Ovary (tissue), 9 donors: ENCODE measurements around the gene SLC4A8. TPM values are rescaled to one million over a fixed set of nuclear protein-coding genes. Genes with fewer than 3 reads are reported as not detected.
"Not testable (repeated sequence)": the region's sequence is repeated elsewhere in the genome, so short reads cannot be mapped to it uniquely, and the experiment has no call there.

Experiments
- DNase-seq, 5 donors: peaks; one replicate each; pipeline ENCODE4 v3.0.0-alpha.2; 2019 to 2020
- H3K27ac ChIP-seq, 2 donors: fragments of 200-600 bp; one replicate each; pipeline versions ENCODE4 v1.5.1 to v1.8.0; 2019 to 2022
- H3K27me3 ChIP-seq: fragments of 200-600 bp; one replicate; pipeline ENCODE4 v1.8.0; 2022
- H3K36me3 ChIP-seq: fragments of 200-600 bp; sonication (generic); one replicate; pipeline ENCODE4 v1.5.1; 2019
- H3K4me1 ChIP-seq: one replicate; pipeline ENCODE4 v1.8.1; 2013; ENCODE audit warnings: mild to moderate bottlenecking, moderate library complexity; ENCODE audit not compliant: insufficient read depth
- H3K4me3 ChIP-seq: fragments of 200-600 bp; sonication (generic); one replicate; pipeline ENCODE4 v1.5.1; 2017
- H3K9me3 ChIP-seq, 2 donors: fragments of 200-600 bp in 1 of 2; sonication (generic) in 1 of 2; one replicate each; pipeline versions ENCODE4 v1.5.1 to v1.8.1; 2013 to 2019; ENCODE audit warnings: mild to moderate bottlenecking in 1 of 2, moderate library complexity in 1 of 2
- EP300 ChIP-seq: sonication (generic); formaldehyde crosslinking; IDR thresholded peaks from one replicate; pipeline ENCODE4 v1.6.1; 2017; ENCODE audit warnings: antibody characterized with exemption
- POLR2A ChIP-seq: fragments of 450-650 bp; IDR thresholded peaks from one replicate; pipeline ENCODE4 v1.6.1; 2017; ENCODE audit warnings: antibody characterized with exemption, mild to moderate bottlenecking, moderate library complexity
- WGBS, 3 donors: extraction: QIAGEN DNeasy Blood & Tissue Kit in 1 of 3; methylation state at CpG; one replicate each; pipeline versions ENCODE4 v1.1.5 to v1.1.7; 2013 to 2017; 5-methylcytosine and 5-hydroxymethylcytosine counted together
- intact Hi-C, 4 donors: fragments of 100-400 bp; cut with DNase I; formaldehyde crosslinking; loops; one replicate each; pipeline versions ENCODE4 v1.11.0 to v1.15.1; 2022 to 2023
- polyA plus RNA-seq, 2 donors: library from polyadenylated mRNA; stranded (reverse); fragments of 200-250 nt in 1 of 2; fragments of 350-450 nt in 1 of 2; fragmentation: Illumina TruSeq in 1 of 2; extraction: RNeasy Lipid Tissue Mini Kit (QIAGEN cat#74804) in 1 of 2; gene quantifications; one replicate each; pipeline ENCODE4 v1.2.3, GENCODE V29; 2013 to 2014
- total RNA-seq, 7 donors: library from RNA; depleted of rRNA in 2 of 7; stranded (reverse); fragments of >200 nt in 2 of 7; fragmentation: NEBNext Ultra II Directional in 3 of 7; extraction: Animal tissue kit (Norgen Biotek cat#: 25700) in 3 of 7; gene quantifications; one replicate each; pipeline versions ENCODE4 v1.1.0 to v1.2.4, GENCODE V29; 2016 to 2023
- TF ChIP-seq, protein P1 (sequence below), 3 donors: fragments of 450-650 bp in 2 of 3; fragments of 200-600 bp in 1 of 3; IDR thresholded peaks; one replicate each; pipeline versions ENCODE4 v1.5.1 to v1.8.0; 2016 to 2022; ENCODE audit warnings: antibody characterized with exemption in 3 of 3, mild to moderate bottlenecking in 1 of 3
- donor health status: DM: no; HTN: no; CAD: no; lungs with moderate emphysema.
- donor health status: DM: no; HTN: no; CAD: no.
- donor health status: Bipolar disorder and iron deficiency.
- donor health status: DM: yes; HTN: yes; CAD: no.
- donor health status: DM: no; HTN: no; CAD: no.
- donor health status: DM: yes; HTN: yes; CAD: no.

SLC4A8 gene
- total and polyA plus RNA-seq, 9 donors: 1.5 to 18.5 (median 7.8) TPM

DNA sequence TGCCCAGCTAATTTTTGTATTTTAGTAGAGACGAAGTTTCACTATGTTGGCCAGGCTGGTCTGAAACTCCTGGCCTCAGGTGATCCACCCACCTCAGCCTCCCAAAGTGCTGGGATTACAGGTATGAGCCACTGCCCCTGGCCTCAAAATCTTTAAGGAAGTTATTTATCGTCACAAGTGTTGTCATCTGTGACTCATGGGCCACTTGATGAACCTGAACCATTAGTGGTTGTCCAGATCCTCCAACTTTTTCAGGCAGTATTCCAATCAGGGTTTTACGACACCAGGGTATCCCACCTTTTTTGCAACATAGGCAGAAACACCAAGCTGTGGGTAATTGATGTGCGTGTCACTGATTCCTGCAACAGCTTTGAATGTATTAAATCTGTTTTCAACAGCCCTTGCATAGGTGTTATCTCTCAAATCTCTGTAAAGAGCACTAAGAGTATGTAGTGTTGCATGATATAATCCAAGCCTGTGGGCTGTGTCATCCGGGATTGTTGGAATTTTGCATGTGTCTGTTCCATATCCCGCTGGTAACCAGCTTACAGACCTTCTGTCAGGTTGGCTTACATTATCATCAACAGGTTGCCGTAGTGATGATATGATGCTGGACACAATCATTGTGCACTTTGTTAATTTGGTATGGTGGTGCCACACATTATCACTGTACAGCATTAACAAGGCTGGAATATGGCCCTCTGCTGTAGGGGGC, 87.1 kb downstream of the SLC4A8 start:
- no peaks in the 10 kb centered on the region for H3K27me3 ChIP-seq
- H3K4me3 ChIP-seq: no peak overlapping the region
- DNase-seq: no peak
- H3K9me3 ChIP-seq: no peaks in the 10 kb centered on the region
- WGBS, 3 donors: 96 to 98% (median 97%) methylated on average over 7 of the region's 7 CpGs
- H3K4me1 ChIP-seq: no peaks in the 10 kb centered on the region
- H3K27ac ChIP-seq: no peak overlapping the region
- TF ChIP-seq POLR2A (no peak), EP300 (no peak)
- TF ChIP-seq, protein P1, sequence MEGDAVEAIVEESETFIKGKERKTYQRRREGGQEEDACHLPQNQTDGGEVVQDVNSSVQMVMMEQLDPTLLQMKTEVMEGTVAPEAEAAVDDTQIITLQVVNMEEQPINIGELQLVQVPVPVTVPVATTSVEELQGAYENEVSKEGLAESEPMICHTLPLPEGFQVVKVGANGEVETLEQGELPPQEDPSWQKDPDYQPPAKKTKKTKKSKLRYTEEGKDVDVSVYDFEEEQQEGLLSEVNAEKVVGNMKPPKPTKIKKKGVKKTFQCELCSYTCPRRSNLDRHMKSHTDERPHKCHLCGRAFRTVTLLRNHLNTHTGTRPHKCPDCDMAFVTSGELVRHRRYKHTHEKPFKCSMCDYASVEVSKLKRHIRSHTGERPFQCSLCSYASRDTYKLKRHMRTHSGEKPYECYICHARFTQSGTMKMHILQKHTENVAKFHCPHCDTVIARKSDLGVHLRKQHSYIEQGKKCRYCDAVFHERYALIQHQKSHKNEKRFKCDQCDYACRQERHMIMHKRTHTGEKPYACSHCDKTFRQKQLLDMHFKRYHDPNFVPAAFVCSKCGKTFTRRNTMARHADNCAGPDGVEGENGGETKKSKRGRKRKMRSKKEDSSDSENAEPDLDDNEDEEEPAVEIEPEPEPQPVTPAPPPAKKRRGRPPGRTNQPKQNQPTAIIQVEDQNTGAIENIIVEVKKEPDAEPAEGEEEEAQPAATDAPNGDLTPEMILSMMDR (IDR thresholded peaks at IDR 0.05): no peak
- H3K36me3 ChIP-seq: no peaks in the 10 kb centered on the region
- intact Hi-C loops: no loop called here

DNA sequence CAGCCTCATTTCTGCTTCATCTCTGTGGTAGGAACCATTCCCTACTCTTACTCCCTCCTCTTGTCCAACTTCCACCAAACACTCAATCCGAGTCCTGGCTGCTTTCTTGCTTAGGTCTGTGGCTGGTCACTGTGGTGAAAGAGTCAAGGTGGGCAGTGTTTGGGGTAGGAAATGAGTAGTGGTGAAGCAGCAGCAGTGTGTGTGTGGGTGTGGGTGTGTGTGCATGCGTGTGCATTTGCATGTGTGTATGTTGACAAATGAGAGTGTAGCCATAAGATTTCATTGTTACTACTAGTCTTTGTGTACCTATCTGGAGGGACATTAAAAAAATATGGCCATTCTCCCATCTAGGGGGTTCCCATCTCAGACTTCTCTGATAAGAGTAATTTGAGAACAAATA, 87.8 kb downstream of the SLC4A8 start:
- Histone ChIP-seq H3K27me3 (no peaks in the 10 kb centered on the region), H3K36me3 (no peaks in the 10 kb centered on the region), H3K27ac (no peak overlapping the region), H3K4me3 (no peak overlapping the region), H3K9me3 (no peaks in the 10 kb centered on the region), H3K4me1 (no peaks in the 10 kb centered on the region)
- 93 to 97% (median 96%) methylated on average over 2 of the region's 2 CpGs for WGBS, 3 donors
- DNase-seq: no peak
- TF ChIP-seq EP300 (no peak), POLR2A (no peak)
- TF ChIP-seq, protein P1 (IDR thresholded peaks at IDR 0.05): no peak
- intact Hi-C loops: no loop called here

GRCh38 chr12:51515037-51515436, 90.4 kb downstream of the SLC4A8 start:
- H3K4me3 ChIP-seq, H3K36me3 ChIP-seq, H3K4me1 ChIP-seq, H3K27ac ChIP-seq, intact Hi-C loops, DNase-seq, H3K27me3 ChIP-seq, H3K9me3 ChIP-seq: not testable (repeated sequence)
- 39 to 78% (median 65%) methylated on average over 4 of the region's 4 CpGs for WGBS, 3 donors

GRCh38 chr12:51517316-51517715, 92.7 kb downstream of the SLC4A8 start:
- Histone ChIP-seq H3K27ac (no peak overlapping the region), H3K27me3 (no peaks in the 10 kb centered on the region), H3K4me3 (no peak overlapping the region), H3K9me3 (no peaks in the 10 kb centered on the region), H3K36me3 (no peaks in the 10 kb centered on the region), H3K4me1 (no peaks in the 10 kb centered on the region)
- intact Hi-C loops: no loop called here
- 91 to 96% (median 93%) methylated on average over 3 of the region's 3 CpGs for WGBS, 3 donors
- TF ChIP-seq EP300 (no peak), POLR2A (no peak)
- TF ChIP-seq, protein P1 (IDR thresholded peaks at IDR 0.05): no peak
- DNase-seq: no peak

DNA sequence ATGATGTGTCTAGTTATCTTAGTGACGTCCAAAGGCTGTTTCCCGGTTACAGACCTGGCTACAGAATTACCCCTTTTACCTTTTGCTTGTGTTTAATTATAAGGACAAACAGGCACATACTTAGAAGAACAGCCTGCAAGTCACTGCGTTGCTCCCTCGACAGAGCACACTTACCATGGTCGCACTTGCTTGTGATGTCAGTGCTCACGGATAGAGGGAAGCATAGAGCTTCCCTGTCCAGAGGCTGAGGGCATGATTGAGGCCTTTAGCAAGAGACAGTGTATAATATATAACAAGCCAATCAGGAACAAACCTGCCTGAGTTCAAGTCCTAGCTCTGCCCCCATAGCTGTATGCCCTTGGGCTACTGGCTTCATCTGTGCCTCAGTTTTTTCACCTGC, 93.2 kb downstream of the SLC4A8 start:
- 80 to 85% (median 85%) methylated on average over 6 of the region's 6 CpGs for WGBS, 3 donors
- no peak for DNase-seq

More for the DNA sequence above, 93.2 kb downstream of the SLC4A8 start:
- Histone ChIP-seq H3K9me3 (no peaks in the 10 kb centered on the region), H3K36me3 (no peaks in the 10 kb centered on the region), H3K27me3 (no peaks in the 10 kb centered on the region), H3K27ac (no peak overlapping the region), H3K4me1 (no peaks in the 10 kb centered on the region), H3K4me3 (no peak overlapping the region)
- TF ChIP-seq, protein P1 (IDR thresholded peaks at IDR 0.05): no peak
- TF ChIP-seq POLR2A: no peak
- no peak for TF ChIP-seq EP300
- intact Hi-C loops: no loop called here
